ENCODE measurements around the gene HEMK1.

HEMK1 gene

DNA sequence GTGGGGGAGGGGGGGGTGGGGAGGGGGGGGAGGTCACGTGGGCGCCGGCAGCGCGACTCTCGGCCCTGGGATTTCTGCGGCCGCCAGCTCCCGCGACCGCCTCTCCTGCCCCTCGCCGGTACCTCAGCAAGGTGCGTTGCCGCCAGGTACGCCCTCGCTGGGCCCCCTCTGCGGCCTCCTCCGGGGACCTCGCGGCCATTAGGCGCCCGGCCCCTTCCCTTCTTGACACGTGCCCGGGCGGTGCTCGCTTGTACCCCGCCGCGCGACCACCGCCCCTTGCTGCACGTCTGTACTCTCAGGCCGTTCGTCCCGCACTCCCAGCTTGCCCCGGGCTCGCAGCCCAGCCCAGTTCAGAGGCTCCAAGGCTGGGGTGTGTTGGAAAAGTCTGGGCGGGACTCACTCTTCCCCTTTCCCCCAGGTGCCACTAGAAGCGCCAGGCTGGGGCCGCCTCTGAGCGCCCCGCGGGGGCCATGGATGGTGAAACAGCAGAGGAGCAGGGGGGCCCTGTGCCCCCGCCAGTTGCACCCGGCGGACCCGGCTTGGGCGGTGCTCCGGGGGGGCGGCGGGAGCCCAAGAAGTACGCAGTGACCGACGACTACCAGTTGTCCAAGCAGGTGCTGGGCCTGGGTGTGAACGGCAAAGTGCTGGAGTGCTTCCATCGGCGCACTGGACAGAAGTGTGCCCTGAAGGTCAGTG, 47.9 kb downstream of the HEMK1 start, which contains the start of gene MAPKAPK3:
MAPKAPK3 (plus strand) TSS at position 56 of the 696 bp plus-strand sequence; CDS start at position 471, 415 bp downstream.
- no peak for DNase-seq

DNA sequence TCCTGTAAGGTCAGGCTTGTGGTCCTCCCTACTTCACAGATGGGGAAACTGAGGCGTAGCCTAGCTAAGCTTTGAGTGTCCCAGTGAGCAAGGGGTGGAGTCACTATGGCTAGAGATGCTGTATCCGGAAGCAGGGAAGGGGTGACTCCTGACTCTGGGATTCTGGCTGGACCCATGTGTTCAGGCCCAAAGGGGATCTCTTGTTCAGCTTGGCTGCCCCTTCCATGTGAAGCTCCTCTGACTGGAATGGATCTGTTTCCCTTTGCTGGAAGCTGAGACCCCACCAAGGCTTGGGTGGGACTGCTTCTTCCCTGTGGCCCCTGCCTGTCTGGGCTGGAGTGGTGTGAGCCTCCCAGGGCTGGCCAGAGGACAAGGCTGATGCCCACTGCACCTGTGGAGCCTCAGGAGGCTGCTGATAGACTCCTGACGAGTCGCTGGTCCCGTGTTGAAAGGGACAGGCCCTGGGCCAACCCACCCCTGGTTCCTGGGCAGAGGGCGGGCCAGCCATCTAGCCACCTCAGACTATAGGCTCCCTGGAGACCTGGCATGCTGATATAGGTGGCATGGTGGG, 48.7 kb downstream of the HEMK1 start:
- DNase-seq, result no peak

DNA sequence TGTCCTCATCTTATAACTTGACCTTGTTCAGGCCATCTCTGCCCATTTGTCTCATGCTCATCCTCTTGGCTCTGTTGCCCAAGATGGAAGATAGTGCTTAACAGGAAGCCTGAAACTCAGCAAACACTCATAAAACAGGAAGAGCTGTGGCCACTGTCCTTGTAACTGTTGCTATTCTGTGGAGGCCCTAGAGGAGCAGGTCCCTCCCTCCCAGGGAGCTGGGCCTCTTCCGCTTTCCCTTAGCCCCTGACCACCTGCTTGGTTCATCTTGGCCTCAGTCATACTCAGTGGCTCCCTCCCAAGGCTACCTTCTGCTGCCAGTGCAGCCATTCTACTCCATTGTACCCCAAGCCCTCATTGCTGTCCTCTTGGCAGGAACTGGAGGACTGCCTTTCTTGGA, 51.1 kb downstream of the HEMK1 start:
- no peak for DNase-seq

DNA sequence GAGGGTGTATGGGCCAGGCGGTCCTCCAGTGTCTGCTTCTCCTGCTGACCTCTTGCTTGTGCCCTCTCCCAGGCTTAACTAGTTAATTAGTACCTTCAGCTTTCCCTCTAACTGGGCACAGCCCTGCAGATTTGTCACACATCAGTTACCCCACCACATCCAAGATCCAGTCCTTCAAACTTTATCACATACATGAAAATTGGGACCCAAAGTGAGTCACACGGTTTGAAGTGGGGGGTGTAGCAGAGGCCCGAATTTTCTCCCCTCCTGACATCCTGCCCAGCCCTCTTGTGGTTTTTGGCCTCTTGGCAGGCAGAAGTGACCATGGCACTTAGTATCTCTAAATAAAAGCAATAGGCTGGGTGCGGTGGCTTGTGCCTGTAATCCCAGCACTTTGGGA, 51.5 kb downstream of the HEMK1 start:
- no peak for DNase-seq

DNA sequence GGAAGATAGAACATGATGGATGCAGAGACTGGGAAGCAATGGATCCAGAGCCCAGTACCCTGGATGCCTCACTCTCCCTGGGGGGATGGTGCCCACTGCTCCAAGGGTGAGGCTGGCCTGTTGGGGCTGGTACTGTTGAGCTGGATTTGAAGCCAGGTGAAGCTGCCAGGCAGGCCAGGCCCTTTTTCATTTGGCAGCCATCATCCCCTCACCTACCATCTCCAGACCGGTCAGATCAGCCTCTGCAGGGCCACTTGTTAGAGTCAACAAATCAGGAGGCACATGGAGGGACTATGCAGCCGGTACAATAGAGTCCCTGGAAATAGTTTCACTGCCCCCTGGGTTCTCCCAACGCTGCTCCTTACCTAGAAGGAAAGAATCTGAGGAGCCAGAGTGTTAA, 53.6 kb downstream of the HEMK1 start:
- no peak for DNase-seq

DNA sequence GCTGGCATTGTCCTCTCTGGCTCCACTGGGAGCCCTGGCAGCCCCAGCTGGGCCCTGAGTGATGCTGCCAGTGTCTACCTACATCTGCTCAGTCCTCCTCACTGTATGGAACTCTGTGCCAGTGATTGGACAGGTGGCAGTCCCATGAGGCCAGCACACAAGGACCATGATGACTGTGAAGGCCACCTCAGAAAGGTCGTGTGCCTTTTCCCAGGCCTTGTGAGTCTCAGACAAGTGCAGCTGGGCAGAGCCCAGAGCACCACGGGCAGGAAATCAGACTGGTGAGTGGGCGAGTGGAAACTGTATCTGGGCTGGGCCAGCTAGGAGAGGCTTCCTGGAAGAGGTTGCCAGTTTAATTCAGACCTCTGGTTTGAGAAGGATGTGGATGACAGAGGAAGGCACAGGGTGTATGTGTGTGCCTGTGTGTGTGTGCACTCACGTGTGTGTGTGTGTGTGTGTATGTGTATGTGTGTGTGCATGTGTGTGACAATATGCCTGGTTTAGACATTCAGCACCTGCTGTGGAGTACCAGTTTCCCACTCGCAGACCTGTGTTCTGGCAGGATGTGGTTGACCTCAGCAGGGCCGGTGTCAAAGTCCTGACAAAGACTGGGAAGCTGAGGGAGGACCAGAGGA, 54.6 kb downstream of the HEMK1 start:
- DNase-seq, result no peak

DNA sequence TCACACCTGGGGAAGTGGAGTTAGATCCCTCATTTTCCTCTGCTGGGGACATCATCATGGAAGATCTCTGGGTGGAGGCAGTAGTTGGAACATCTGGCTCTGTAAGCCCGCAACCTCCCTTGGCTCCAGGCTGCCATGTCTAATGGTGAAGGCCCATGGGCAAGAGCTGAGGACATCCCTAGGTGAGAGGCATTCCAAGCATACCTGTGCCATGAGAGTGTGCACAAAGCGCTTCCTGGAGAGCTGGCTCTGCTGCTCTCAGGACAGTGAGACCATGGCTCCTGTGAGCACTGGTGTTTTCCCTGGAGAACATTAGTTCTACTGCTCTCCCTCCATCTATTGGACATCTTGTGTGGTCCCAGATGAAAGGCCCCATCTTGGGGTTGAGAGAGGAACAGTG, 55.3 kb downstream of the HEMK1 start:
- no peak for DNase-seq

DNA sequence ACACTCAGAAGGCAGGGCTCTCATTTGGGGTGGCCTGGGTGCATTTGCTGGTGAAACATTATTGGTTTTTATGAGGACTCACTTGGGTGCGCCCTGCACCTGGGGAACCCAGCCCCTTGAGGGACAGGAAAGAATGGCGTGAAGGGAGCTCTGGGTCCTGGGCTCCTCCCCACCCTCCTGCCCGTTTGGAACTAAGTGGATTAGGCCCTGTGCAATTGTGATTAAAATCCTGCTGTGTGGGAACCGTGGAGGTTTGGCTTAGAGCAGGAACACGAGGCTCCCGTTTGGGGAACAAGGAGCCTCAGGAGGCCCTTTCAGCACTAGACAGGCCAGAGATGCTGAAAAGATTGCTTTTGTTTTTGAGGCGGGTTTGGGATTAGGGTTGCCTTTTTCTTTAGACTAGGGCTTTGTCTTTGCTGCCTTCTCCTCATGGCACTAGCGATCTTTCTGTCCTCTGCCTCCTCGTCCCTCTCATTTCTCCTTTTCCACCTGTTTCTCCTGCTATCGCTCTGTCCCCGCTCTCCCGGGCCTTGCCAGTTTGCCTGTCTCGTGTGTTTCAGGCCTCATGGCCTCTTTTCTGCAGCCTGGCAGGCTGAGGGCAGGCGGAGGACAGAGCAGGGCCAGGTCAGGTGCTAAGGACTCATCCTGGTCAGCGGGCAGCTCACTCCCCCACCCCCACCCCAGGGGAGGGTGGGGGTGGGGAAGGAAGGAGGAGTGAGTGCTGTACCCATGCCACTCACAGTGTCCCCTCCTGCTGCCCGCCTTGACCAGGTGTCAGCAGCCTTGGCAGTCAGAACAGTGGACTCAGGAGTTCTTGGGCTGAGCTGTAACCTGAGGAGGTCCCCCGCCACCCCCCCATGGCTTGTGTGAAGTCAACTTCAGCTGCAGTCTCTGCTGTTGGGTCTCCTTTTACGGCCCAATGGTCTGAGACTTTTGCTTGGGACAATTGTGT, 56.2 kb downstream of the HEMK1 start:
- DNase-seq, result no peak

DNA sequence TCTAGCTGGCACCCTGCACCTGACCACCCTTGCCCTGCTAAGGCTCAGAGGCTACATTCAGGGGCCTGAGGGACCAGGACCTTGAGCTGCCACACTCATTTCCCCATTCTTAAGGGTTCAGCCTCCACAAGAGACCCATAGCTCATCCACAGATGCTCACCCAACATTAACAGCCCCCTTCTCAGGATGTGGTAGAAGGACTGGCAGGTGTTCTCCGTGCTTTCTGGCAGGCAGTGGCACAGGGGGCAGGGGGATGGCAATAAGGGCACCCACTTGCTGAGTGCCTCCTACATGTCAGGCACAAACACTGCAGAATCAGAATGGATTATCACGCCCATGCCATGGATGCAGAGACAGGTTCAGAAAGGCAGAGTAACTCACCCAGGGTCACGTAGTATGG, 57.1 kb downstream of the HEMK1 start:
- DNase-seq, result no peak

DNA sequence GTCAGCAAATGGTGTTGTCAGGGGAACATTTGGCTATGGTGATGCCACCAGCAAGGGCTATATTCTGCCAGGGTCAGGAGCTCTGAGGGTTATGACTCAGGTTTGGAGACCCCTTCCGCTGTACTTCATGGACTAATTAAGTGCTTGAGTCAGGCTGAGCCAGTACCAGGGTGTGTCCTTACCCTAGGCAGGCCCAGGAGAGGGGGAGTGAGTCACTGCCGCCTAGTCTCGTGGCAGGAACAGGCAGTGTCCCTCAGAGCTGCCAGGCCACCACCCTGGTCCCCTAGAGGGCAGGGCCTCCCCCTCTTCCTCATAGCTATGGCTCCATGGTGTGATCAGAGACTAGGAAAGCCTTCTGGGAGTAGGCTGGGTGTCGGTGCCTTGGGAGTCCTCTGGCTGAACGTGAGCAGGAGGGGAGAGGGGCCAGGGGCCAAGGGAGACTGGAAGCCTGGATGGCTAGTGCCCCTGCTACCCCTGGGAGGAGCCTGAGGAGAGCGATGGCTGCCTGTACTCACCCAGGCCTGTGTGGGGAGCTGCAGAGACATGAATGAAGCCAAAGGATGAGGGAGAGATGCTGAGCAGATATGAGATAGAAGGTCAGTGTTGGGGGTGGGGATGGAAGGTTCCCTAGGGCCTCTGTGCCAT, 58.2 kb downstream of the HEMK1 start:
- DNase-seq, result peak; percentile 80

DNA sequence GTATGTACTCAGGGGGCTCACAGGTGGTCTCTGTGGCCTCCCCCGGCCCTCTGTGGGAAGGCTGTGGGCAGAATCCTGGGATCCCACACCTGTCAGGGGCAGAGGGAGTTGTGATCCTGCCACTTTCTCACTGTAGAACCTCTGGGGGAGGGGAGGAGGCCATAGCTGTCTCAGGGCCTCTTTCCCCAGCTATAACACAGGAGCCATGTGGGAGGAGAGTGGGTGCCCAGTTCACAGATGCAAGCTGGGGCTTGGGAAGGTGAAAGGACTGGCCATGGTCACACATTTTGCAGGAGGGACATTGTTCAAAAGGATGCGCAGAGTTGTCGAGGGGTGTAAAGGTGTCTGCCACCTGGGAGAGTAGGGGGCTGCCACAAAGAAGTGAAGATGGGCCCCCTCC, 59.3 kb downstream of the HEMK1 start:
- DNase-seq, result no peak

DNA sequence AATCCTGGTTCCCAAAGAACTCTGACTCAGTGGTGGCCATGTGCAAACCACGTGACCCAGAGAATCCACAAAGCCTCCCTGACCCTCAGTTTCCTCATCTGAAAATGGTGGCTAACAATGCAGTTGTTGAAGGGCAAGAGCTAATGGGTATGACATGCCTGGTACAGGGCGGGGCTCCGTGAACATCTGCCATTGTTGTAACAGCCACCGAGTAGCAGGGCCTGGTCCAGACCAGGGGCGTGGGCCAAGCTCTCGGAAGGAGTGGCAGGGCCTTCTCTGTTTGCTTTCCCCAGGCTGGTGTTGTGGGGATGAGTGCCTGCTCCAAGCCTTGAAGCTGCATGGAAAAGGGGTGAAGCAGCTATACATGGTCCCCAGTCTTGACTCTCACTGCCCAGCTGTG, 61.1 kb downstream of the HEMK1 start:
- no peak for DNase-seq

DNA sequence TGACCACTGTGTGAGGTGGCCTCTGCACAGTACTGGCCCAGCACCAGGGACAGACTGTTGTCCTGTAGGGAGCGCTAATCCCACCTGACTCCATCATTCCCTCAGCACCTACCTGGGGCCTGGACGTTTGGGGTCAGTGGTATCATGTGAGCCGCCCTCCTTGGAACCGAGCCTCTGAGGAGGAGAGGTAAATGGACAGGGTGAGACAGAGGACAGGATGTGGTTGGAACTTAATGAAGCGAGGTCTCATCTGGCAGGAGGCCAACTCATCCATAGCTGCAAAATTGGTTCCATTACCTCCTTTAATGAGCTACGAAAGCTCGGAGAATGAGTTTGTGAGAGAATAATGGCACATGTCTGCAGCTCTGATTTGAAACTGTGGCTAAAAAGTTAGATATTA, 61.6 kb downstream of the HEMK1 start:
- DNase-seq, result no peak

DNA sequence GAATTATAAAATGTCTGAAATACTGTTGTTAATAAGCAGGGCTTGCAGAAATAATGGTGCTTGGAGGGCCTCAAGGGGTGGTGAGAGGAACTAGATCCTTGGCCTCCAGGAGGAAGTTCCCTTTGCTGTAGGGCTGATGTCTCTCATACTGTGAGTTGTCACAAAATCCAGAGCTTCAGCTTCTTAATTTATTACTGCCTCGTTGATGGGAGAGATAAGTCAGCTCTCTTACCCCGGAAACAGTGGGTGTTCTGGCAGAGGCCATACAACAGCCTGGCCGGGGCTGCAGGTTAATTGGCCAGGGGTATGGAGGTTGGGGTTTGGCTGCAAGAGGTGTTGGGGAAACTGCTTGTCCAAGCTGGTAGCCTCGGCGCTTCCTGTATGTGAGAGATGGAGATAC, 63.1 kb downstream of the HEMK1 start:
- no peak for DNase-seq

DNA sequence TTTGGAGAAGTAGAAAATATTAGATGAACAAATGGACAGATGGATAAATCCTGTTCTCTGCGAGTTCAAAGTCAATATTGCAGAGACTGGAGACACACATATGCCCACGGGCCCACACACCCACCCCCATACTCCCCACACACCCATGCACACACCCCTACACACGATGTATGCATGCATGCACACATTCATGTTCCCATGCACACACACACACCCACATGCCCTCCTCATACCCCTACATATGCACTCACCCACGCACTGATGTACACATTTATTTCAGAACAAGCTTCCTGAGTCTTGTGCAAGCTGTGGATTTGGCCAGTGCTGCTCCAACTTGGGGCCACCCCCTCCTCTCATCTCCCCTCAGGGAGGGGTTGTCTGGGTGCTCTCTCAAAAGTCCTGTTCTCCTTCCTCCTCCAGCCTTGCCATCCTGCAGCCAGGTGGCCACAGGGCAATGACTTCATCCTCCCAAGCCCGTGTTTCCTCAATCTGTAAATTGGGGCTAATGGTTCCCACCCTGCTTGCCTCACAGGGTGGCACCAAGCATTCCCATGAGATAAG, 64.0 kb downstream of the HEMK1 start:
- no peak for DNase-seq

DNA sequence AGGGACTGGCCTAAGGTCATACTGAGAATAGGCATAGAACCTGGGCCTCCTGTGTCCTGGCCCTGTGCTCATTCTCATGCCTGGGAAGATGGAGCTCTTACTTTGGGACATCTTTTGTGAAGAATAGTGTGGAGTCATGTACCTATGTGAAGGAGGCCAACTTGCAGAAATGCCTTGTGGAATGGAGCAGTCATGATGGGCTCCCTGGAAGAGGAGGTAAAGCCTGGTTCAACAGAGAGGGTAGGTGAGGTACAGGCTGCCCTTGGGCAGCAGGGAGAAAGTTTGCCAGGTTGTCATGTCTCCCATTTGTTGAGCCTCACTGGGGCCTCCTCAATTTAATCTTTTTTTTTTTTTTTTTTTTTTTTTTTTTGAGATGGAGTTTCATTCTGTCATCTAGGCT, 65.7 kb downstream of the HEMK1 start:
- no peak for DNase-seq

DNA sequence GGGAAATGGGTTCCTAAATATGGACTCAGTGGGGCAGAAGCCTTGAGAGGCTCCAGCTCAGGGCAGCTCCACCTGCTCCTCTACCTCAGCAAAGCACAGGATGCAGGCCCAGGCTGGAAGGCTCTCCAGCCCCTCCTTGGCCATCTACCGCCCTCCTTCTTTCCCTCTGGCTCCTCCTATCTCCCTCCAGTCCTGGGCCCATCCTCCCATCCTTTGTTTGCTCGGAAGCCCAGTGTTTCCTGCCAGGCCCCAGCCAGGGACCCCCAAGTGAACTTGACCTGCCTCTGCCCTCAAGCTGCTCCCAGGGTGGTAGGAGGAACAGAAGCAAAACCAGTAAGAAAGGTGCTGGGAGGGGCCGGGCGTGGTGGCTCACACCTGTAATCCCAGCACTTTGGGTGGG, 67.7 kb downstream of the HEMK1 start:
- DNase-seq, result no peak

DNA sequence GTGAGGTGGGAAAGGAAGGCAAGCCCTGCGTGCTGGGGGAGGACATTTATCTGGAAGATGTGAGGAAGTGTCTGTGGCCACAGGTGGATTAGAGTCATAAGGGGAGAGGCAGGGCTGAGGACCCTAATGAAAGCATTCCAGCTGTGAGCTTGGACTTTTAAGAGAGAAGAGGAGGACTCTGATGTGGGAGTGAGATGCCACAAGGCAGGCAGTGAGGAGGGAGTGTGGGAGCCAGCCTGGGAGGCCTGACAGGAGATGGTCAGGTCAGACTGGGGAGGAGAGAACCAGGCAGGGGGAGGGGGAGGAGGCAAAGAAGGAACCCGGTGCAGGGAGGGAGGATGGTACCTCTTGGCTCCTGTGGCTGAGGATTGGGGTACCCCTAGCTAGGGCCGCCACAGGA, 68.6 kb downstream of the HEMK1 start:
- DNase-seq, result no peak

DNA sequence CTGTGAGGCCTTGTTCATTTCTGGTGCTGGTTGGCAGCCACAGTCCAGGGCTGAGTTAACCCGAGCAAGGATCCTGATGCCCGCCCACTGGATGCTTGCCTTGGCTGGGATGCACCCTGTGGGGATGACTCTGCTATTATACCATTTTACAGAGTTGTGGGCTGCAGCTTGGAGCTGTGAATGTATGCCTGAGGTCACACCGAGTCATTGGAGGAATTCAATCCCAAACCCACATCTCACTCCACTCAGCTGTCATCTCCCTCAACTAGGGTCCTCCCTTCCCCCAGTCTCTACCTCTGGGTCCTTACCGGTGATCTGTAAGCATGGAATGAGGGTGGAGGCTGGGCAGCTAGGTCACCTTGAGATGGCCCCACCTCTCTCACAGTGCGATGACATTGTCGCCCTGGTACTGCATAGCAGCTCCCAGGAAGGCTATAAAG, 69.8 kb downstream of the HEMK1 start:
- peak; percentile 52 for DNase-seq

DNA sequence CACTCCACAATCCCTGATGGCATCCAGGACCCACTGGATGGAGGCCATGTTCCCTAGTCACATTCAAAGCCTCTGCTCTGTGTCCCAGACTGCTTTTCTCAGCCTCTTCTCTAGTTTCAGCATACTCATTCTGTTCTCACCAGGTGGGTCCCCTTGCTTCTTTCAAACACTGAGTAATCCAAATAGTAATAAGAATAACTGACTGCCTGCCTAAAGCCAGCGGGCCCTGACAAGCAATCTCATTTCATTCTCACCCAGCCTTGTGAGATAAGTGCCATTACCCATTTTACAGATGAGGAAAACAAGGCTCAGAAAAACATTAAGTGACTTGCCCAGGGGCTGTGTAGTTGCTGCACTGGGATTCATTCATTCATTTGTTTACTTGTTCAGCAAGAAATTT, 73.1 kb downstream of the HEMK1 start:
- no peak for DNase-seq

DNA sequence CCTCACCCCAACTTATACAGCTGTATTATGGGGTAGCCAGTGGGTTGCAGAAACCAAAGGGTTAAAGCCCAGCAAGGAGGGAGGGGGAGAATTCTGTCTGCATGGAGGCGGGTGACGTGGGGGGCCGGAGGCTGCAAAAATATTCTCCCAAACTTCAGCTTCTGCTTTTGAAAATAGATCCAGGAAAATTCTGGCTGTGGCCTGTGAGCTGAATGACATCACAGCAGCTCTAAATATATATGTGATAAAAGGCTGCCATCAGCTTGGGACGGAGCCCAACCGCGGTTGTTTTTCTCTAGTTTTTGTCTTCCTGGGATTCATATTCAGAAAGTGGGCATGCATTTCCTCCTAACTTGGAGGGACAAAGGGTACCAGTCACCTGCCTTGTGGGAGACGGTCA, 75.2 kb downstream of the HEMK1 start:
- DNase-seq, result no peak

DNA sequence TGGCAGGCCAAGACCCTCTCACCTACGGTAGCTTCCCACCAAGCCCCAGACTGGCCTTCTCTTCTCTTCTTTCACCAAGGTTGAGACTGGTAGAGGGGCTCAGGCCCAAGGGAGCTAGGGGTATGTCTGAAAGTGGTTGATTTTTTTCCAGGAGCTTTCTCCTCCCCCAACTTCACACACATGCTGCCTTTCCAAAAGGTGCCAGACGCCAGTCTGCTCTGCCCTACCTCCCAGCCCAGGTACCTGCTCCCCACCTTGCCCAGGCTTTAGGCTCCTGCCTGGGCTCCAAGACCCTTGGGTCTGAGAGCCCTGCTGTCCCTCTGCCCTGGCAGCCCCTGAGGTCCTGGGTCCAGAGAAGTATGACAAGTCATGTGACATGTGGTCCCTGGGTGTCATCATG, 76.1 kb downstream of the HEMK1 start:
- no peak for DNase-seq

Measured in HCEC 1CT (cell line).